PC-9 (cell line): Measurements from ENCODE around the gene CFAP46.
"Not testable (repeated sequence)": the region's sequence is repeated elsewhere in the genome, so short reads cannot be mapped to it uniquely, and the experiment has no call there.

Source experiments
- EZH2 ChIP-seq: fragments of 200-600 bp; sonication (generic); IDR thresholded peaks from 2 replicates; pipeline ENCODE4 v1.8.0; 2017; ENCODE audit warnings: antibody characterized with exemption, low read depth
- TF ChIP-seq, protein P1 (sequence below): fragments of 200-600 bp; sonication (generic); conservative IDR thresholded peaks from 2 replicates; pipeline ENCODE4 v1.6.1; 2017; ENCODE audit warnings: mixed run types, antibody characterized with exemption, mild to moderate bottlenecking, moderate library complexity

DNA sequence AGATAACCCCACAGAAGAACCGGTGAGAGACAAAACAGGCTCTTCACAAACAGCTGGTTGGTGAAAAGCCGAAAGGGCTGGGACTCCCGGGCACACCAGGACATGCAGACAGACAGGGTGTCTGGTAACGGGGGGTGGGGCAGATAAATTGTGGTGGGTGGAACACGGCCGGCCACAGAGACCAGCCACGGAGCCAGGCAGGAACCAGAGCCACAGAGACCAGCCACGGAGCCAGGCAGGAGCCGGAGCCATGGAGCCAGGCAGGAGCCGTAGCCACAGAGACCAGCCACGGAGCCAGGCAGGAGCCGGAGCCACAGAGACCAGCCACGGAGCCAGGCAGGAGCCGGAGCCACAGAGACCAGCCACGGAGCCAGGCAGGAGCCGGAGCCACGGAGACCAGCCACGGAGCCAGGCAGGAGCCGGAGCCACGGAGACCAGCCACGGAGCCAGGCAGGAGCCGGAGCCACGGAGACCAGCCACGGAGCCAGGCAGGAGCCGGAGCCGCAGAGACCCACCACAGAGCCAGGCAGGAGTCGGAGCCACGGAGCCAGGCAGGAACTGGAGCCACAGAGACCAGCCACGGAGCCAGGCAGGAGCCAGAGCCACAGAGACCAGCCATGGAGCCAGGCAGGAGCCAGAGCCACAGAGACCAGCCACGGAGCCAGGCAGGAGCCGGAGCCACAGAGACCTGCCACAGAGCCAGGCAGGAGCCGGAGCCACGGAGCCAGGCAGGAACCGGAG lies 116.4 kb downstream of the CFAP46 start:
- not testable (repeated sequence) for TF ChIP-seq EZH2
- TF ChIP-seq, protein P1, sequence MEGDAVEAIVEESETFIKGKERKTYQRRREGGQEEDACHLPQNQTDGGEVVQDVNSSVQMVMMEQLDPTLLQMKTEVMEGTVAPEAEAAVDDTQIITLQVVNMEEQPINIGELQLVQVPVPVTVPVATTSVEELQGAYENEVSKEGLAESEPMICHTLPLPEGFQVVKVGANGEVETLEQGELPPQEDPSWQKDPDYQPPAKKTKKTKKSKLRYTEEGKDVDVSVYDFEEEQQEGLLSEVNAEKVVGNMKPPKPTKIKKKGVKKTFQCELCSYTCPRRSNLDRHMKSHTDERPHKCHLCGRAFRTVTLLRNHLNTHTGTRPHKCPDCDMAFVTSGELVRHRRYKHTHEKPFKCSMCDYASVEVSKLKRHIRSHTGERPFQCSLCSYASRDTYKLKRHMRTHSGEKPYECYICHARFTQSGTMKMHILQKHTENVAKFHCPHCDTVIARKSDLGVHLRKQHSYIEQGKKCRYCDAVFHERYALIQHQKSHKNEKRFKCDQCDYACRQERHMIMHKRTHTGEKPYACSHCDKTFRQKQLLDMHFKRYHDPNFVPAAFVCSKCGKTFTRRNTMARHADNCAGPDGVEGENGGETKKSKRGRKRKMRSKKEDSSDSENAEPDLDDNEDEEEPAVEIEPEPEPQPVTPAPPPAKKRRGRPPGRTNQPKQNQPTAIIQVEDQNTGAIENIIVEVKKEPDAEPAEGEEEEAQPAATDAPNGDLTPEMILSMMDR, result not testable (repeated sequence)
